RPMI8226 (cell line): Measurements from ENCODE around the gene DGKB.

Source experiments
- DNase-seq: peaks from one replicate; pipeline ENCODE4 v3.0.0-alpha.2; 2015

DGKB gene

DNA sequence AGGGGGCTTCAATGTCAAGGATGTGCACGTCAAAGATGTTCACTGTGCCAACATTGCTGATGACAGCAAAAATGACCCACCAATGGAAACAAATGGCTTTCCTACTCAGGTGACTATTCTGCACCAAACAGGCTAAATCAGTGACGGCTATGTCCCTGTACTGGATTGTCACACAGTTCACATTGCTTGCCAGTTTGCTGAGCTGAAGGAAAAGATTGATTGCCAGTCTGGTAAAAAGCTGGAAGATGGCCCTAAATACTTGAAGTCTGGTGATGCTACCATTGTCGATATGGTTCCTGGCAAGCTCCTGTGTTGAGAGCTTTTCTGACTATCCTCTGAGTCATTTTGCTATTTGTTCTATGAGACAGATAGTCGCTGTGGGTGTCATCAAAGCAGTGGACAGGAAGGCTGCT lies 710.9 kb downstream of the DGKB start:
- DNase-seq: no peak

- no peak for DNase-seq
Observed at GRCh38 chr7:14184292-14184864, 718.2 kb downstream of the DGKB start.

GRCh38 chr7:14179781-14180180 lies 722.8 kb downstream of the DGKB start:
- DNase-seq: no peak

GRCh38 chr7:14177876-14178275 lies 724.7 kb downstream of the DGKB start:
- DNase-seq: no peak

DNA sequence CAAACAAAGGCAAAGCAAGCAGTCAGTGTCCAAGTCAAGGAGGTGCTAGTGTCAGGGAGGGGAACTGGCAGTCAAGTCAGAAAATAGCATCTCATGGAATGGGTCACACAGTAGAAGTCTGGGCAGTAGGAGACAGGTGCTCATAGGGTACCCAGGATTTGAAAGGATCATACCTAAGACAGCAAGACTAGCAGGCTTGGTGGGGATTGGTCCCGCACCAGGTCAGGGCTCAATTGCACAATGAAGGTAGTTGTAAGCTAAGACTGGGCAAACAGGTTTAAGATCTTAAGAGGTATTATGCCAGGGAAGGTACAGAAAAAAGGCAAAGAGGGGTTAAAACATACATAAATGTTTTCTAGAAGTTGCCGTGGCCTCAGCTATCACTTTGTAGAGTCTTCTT lies 731.7 kb downstream of the DGKB start:
- no peak for DNase-seq

GRCh38 chr7:14158111-14158510 lies 744.4 kb downstream of the DGKB start:
- DNase-seq: no peak

- DNase-seq: no peak
Observed at GRCh38 chr7:14156436-14156835, 746.1 kb downstream of the DGKB start.

DNA sequence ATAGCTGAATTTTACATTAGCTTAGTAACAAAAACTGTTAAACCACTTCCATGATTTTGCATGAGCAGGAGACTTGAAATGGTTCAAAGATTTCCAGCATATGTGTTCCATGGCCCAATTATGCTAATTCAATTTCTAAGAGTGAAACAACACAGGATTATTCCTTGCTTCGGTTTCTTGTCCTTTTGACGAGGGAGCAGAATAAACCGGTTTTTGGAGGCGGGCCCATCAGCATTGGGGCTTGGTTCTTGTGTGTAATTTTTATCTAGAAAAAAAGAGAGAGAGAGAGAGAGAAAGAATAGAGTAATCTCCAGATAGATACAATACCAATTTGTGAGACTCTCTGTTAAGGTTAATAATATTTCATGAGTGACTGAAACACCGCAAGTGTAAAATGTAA lies 753.6 kb downstream of the DGKB start:
- no peak for DNase-seq

DNA sequence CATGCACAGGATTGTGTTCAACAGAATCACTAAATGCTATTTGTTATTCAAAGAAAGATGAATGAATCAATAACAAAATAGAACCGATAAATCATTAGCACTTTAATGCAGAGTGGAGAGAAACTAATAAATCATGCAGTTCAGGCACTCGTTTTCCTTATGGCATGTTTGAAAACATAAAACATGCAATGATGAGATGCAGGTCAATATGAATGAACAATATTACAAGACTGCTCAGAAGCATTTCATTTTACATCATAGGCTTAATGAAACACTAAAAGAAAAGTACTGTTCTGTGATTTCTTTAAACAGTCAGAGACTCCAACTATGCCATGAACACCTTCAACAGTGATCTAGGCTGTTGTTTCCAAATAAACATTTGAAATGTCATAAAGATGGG lies 755.0 kb downstream of the DGKB start:
- DNase-seq: no peak

DNA sequence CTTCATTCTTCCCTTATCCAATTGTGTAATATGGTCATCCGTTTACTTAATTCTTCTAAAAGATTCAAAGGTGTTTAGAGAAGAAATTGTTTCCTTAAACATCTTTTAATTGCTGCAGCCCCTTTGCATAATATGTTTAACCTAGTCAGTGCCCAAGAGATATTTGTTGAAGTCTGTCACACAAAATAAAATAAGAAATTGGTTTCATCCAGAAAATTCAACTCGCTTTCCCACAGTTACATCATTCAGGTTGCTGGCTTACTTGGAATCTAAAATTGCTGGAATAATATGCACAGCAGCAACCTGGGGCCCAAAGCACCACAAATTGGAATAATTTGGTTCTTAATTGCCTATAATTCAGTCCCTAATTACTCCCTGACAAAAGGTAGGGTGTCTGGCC lies 758.0 kb downstream of the DGKB start:
- no peak for DNase-seq

DNA sequence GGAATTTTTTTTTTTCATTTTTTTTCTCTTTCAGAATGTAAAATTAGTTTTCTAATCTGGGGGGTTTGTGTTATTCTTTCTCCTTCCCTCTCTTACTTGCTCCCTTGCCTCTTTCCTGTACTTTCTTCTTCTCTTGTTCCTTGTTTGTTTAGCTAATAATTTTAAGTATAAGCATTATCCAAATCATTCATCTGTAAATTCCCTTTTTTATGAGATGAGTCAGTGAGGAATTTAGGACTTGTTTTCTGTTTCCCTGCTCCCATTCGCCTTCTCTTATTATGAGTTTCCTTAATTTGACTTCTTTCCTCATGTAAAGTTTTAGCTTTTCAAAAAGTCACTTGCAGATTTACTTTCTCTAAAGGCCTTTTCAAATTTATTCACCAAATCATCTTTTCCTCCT lies 758.4 kb downstream of the DGKB start:
- no peak for DNase-seq

DNA sequence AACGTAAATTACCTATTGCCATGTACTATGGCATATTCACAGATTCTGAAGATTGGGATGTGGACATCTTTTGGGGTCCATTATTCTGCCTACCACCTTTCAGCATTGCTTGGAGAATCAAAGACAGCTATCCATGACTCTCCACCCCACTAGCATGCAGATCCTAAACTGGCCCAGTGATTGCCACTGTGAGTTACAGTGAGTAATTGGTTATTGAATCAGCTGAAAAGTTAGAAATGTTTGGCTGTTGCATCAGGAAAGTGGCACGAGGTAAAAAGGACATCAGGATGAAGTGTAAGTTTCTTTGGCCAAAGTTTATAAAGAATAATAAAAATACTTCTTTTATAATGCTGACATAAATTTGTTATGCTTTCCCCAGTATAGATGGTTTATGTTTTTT lies 764.9 kb downstream of the DGKB start:
- DNase-seq: no peak

GRCh38 chr7:14133752-14134151 lies 768.8 kb downstream of the DGKB start:
- no peak for DNase-seq

DNA sequence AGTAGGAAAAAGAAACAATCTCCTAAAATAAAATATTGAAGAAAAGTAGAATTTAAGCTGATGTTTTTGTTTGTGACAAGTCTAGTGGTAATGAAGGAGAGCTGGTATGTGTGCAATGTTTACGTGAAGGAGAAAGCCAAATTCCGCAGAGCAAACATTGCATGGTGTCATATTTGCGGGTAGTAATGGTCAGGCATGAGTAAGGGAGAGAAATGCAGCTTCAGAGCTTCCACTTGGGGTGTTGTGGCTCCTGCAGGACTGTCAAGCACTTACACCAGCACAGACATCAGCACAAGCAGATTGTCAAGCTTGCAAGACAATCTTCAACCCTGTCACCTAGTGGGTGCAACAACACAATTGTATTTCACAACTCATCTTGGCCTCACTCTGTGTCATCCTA lies 776.6 kb downstream of the DGKB start:
- DNase-seq: no peak

GRCh38 chr7:14124716-14125115 lies 777.8 kb downstream of the DGKB start:
- DNase-seq: no peak

GRCh38 chr7:14123923-14124322 lies 778.6 kb downstream of the DGKB start:
- no peak for DNase-seq

- DNase-seq: no peak
Observed at GRCh38 chr7:14115701-14116100, 786.9 kb downstream of the DGKB start.

DNA sequence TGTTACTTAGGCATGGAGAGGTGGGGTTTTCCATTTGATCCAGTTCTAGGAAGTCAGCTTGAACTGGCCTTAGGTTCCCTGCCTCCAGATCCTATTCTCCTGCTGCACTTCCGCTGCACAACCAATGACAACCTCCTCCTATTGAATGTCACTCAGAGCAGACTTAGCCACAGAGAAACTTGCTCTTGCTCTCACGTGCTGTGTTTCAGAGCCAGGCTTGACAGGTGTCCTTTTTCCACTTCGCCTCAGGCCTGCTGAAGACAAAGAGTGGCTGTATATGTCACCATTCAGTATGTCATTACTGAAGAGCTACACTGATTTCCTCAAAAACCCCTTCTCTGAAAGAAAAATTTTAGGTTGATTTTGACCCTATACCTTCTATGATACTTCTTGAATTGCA lies 797.7 kb downstream of the DGKB start:
- peak; percentile 62 for DNase-seq

DNA sequence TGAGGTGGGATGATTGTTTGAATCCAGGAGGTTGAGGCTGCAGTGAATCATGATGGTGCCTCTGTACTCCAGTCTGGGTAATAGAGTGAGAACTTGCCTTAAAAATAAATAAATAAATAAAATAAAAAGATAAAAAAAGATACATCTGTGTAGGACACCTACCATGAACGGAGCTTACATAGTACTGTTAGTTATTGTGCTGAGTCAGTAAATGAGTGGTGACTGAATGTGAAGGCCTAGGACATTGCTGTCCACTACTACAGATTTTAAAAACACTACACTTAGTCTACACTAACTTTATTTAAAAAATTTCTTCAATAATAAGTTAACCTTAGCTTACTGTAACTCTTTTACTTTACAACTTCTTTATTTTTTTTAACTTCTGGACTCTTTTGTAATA lies 806.4 kb downstream of the DGKB start:
- DNase-seq: no peak

DNA sequence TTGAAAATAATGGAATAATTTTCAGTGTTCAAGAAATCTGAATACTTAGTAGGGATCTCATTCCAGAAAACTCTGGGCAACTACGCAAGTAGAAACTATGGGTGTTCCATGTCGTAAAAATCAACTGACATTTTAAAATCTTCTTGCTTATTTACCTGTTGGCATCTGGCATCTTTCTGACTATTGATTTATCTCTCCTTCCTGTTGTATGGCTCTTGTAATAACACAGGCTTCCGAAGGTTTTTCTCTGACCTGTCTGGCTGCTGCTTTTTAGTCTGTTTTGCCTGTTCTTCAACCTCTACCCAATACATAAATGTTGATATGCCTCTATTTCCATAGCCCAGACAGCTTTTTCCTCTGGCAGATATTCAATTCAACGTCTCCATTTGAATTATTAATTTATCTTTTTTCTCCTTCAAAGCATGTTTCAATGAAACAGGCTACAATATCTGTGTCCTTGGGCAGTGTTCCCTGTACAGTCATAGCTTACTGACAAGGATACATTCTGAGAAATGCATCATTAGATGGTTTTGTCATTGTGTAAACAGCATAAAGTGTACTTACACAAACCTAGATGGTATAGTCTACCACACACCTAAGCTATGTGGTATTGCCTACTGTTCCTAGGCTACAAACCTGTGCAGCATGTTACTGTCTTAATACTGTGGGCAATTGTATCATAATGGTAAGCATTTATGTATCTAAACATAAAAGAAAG lies 807.2 kb downstream of the DGKB start:
- no peak for DNase-seq
